Lung (tissue), 12 donors: ENCODE measurements around the gene FHOD3. TPM values are rescaled to one million over a fixed set of nuclear protein-coding genes. Genes with fewer than 3 reads are reported as not detected.

Experiments used
- ATAC-seq: fragments of 200-7000 bp; cut with Tn5 transposase; one replicate; pipeline ENCODE4 v1.9.1; 2020; ENCODE audit warnings: moderate number of reproducible peaks; ENCODE audit not compliant: insufficient read depth, low FRiP score
- DNase-seq, 3 donors: peaks; one replicate each; pipeline ENCODE4 v3.0.0-alpha.2; 2013 to 2017
- H3K27ac ChIP-seq, 2 donors: one replicate each; pipeline ENCODE4 v1.5.1; 2013; ENCODE audit warnings: mild to moderate bottlenecking in 2 of 2, moderate library complexity in 2 of 2, control low read depth in 1 of 2, inconsistent platforms in 1 of 2, low read depth in 1 of 2, low read length in 1 of 2
- H3K27me3 ChIP-seq, 3 donors: one replicate each; pipeline ENCODE4 v1.5.1; 2013; ENCODE audit warnings: low read length in 2 of 3; ENCODE audit not compliant: control insufficient read depth in 3 of 3, insufficient read depth in 3 of 3
- H3K36me3 ChIP-seq, 4 donors: one replicate each; pipeline ENCODE4 v1.5.1; 2013; ENCODE audit warnings: low read length in 4 of 4, mild to moderate bottlenecking in 1 of 4, moderate library complexity in 1 of 4; ENCODE audit not compliant: control insufficient read depth in 4 of 4, insufficient read depth in 4 of 4
- H3K4me1 ChIP-seq, 5 donors: one replicate each; pipeline ENCODE4 v1.5.1; 2013; ENCODE audit warnings: low read length in 5 of 5, mild to moderate bottlenecking in 2 of 5, moderate library complexity in 1 of 5; ENCODE audit not compliant: control insufficient read depth in 5 of 5, insufficient read depth in 5 of 5
- H3K4me3 ChIP-seq: one replicate; pipeline ENCODE4 v1.5.1; 2013; ENCODE audit warnings: mild to moderate bottlenecking, control low read depth, moderate library complexity
- H3K9ac ChIP-seq, 2 donors: one replicate each; pipeline ENCODE4 v1.5.1; 2013; ENCODE audit warnings: low read length in 2 of 2, control low read depth in 1 of 2; ENCODE audit not compliant: insufficient read depth in 1 of 2
- H3K9me3 ChIP-seq, 4 donors: one replicate each; pipeline ENCODE4 v1.5.1; 2013; ENCODE audit warnings: low read length in 3 of 4, mild to moderate bottlenecking in 1 of 4, moderate library complexity in 1 of 4; ENCODE audit not compliant: control insufficient read depth in 4 of 4, insufficient read depth in 3 of 4
- WGBS, 2 donors: extraction: QIAGEN DNeasy Blood & Tissue Kit; methylation state at CpG; one replicate each; pipeline ENCODE4 v1.1.7; 2013; 5-methylcytosine and 5-hydroxymethylcytosine counted together
- polyA plus RNA-seq, 2 donors: library from polyadenylated mRNA; stranded (reverse); fragments of 200-250 nt; gene quantifications; one replicate each; pipeline ENCODE4 v1.2.1, GENCODE V29; 2013
- total RNA-seq, 2 donors: library from RNA; depleted of rRNA in 1 of 2; stranded (reverse); fragments of >200 nt in 1 of 2; gene quantifications; one replicate each; pipeline ENCODE4 v1.2.1, GENCODE V29; 2014 to 2021
- TF ChIP-seq, protein P1 (sequence below): IDR thresholded peaks from 2 replicates; pipeline ENCODE4 v1.5.1; 2012; ENCODE audit warnings: mild to moderate bottlenecking; ENCODE audit errors: control extremely low read depth, extremely low read depth
- donor health status: control.
- donor health status: control.
- donor health status: Bipolar disorder and iron deficiency.
- donor health status: healthy.
- donor health status: DM: yes; HTN: yes; CAD: no.

The FHOD3 gene
- total and polyA plus RNA-seq, 4 donors = 1.0 to 7.4 (median 2.9) TPM

DNA sequence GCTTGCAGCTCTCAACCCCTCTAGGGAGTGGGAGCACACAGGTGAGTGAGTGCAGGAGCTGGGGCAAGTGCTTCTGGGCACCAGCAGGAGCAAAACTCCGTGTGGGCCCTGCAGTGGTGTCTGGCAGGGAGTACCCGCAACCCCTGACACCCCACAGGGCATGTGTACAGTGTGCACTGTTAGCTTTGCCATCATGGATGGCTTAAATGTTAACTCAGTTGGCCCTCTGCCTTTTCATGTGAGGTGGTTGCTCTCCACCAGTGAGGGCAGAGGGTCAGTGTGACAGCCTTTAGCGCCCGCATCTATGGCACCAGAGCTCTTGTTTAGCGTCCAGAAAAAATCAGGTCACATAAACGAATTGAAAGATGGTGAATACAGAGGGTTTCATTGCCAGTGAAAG, 438.6 kb downstream of the FHOD3 start:
- no peak for DNase-seq
- TF ChIP-seq, protein P1, sequence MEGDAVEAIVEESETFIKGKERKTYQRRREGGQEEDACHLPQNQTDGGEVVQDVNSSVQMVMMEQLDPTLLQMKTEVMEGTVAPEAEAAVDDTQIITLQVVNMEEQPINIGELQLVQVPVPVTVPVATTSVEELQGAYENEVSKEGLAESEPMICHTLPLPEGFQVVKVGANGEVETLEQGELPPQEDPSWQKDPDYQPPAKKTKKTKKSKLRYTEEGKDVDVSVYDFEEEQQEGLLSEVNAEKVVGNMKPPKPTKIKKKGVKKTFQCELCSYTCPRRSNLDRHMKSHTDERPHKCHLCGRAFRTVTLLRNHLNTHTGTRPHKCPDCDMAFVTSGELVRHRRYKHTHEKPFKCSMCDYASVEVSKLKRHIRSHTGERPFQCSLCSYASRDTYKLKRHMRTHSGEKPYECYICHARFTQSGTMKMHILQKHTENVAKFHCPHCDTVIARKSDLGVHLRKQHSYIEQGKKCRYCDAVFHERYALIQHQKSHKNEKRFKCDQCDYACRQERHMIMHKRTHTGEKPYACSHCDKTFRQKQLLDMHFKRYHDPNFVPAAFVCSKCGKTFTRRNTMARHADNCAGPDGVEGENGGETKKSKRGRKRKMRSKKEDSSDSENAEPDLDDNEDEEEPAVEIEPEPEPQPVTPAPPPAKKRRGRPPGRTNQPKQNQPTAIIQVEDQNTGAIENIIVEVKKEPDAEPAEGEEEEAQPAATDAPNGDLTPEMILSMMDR = no peak
- Histone ChIP-seq H3K9ac (no peak overlapping the region), H3K4me3 (no peak overlapping the region), H3K9me3 (peaks cover 0 to 11% (median 2%) of the 10 kb centered on the region in 4 donors), H3K4me1 (no peaks in the 10 kb centered on the region), H3K27me3 (no peaks in the 10 kb centered on the region), H3K36me3 (peaks cover 0 to 6% (median 0%) of the 10 kb centered on the region in 4 donors), H3K27ac (no peak overlapping the region)
- ATAC-seq = no peak
- WGBS, 2 donors = 92 to 94% methylated on average over 6 of the region's 6 CpGs

GRCh38 chr18:36737316-36737715, 439.8 kb downstream of the FHOD3 start:
- no peak for ATAC-seq
- no peak overlapping the region for H3K27ac ChIP-seq
- DNase-seq = no peak
- TF ChIP-seq, protein P1 = no peak
- no peaks in the 10 kb centered on the region for H3K27me3 ChIP-seq
- no peak overlapping the region for H3K9ac ChIP-seq
- peaks cover 0 to 6% (median 0%) of the 10 kb centered on the region in 4 donors for H3K36me3 ChIP-seq
- no peak overlapping the region for H3K4me3 ChIP-seq
- H3K4me1 ChIP-seq = no peaks in the 10 kb centered on the region
- 87 to 91% methylated on average over 3 of the region's 3 CpGs for WGBS, 2 donors
- peaks cover 0 to 11% (median 2%) of the 10 kb centered on the region in 4 donors for H3K9me3 ChIP-seq

DNA sequence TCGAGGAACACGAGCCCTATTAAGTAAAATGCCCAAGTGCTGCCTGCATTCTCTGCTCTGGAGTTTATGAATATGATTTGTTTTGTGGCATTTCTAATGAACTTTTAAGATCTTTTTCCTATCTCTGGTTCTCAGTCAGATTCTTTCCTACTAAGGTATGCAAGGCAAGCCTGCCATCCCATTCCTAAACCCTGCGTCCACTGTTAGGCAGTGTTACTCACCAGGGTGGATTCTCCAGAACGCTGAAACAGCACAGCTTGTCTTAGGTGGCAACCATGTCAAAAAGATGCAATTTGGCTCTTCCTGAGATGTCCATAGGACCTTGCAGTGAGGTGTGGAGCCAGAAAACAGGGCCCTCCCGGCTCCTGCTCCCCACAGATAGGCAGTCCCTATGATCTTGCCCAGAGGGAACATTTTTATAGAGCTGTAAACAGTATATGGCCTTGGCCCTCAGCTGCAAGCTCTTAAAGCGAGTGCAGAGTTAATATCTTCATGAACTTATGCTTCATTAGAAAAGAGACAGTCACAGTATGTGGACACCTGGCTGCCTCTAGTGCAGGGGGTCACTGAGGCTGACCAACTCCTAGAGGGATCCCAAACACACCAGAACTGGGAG, 446.9 kb downstream of the FHOD3 start:
- no peak for ATAC-seq
- no peak overlapping the region for H3K27ac ChIP-seq

More for the DNA sequence above, 446.9 kb downstream of the FHOD3 start:
- Histone ChIP-seq H3K4me1 (no peaks in the 10 kb centered on the region), H3K4me3 (no peak overlapping the region), H3K9me3 (no peaks in the 10 kb centered on the region), H3K36me3 (peaks cover 0 to 2% (median 0%) of the 10 kb centered on the region in 4 donors), H3K27me3 (no peaks in the 10 kb centered on the region), H3K9ac (no peak overlapping the region)
- TF ChIP-seq, protein P1 = no peak
- 85 to 93% methylated on average over 6 of the region's 6 CpGs for WGBS, 2 donors
- no peak for DNase-seq
